Measurements from ENCODE around the gene ATAD2B.

The ATAD2B gene

GRCh38 chr2:23705771-23706612 is 220.9 kb downstream of the ATAD2B start:
- no peak for TF ChIP-seq CTCF (IDR thresholded peaks at IDR 0.05; ENCODE audit: extremely low read depth, insufficient read depth, missing control alignments)
- DNase-seq (ENCODE audit: low spot score) = no peak
- in situ Hi-C loops (cut with MboI; ENCODE audit: low pct_unique_long_range_greater_than_20kb, low sequenced_read_pairs, unreplicated experiment) = no loop called here

- DNase-seq (ENCODE audit: low spot score) = no peak
- no peak for TF ChIP-seq CTCF (IDR thresholded peaks at IDR 0.05; ENCODE audit: extremely low read depth, insufficient read depth, missing control alignments)
- in situ Hi-C loops (cut with MboI; ENCODE audit: low pct_unique_long_range_greater_than_20kb, low sequenced_read_pairs, unreplicated experiment) = no loop called here
These were observed 223.1 kb downstream of the ATAD2B start for GRCh38 chr2:23703583-23704385.

GRCh38 chr2:23703037-23703582 is 223.8 kb downstream of the ATAD2B start:
- no peak for TF ChIP-seq CTCF (IDR thresholded peaks at IDR 0.05; ENCODE audit: extremely low read depth, insufficient read depth, missing control alignments)
- DNase-seq (ENCODE audit: low spot score) = no peak
- in situ Hi-C loops (cut with MboI; ENCODE audit: low pct_unique_long_range_greater_than_20kb, low sequenced_read_pairs, unreplicated experiment) = no loop called here

- DNase-seq (ENCODE audit: low spot score) = no peak
- TF ChIP-seq CTCF (IDR thresholded peaks at IDR 0.05; ENCODE audit: extremely low read depth, insufficient read depth, missing control alignments) = no peak
- in situ Hi-C loops (cut with MboI; ENCODE audit: low pct_unique_long_range_greater_than_20kb, low sequenced_read_pairs, unreplicated experiment) = no loop called here
These were observed 226.3 kb downstream of the ATAD2B start for GRCh38 chr2:23700627-23701026.

- in situ Hi-C loops (cut with MboI; ENCODE audit: low pct_unique_long_range_greater_than_20kb, low sequenced_read_pairs, unreplicated experiment) = no loop called here
- no peak for DNase-seq (ENCODE audit: low spot score)
- TF ChIP-seq CTCF (IDR thresholded peaks at IDR 0.05; ENCODE audit: extremely low read depth, insufficient read depth, missing control alignments) = no peak
These were observed 227.4 kb downstream of the ATAD2B start for GRCh38 chr2:23699580-23699925.

GRCh38 chr2:23698721-23699579 is 228.0 kb downstream of the ATAD2B start:
- no peak for DNase-seq (ENCODE audit: low spot score)
- in situ Hi-C loops (cut with MboI; ENCODE audit: low pct_unique_long_range_greater_than_20kb, low sequenced_read_pairs, unreplicated experiment) = no loop called here
- no peak for TF ChIP-seq CTCF (IDR thresholded peaks at IDR 0.05; ENCODE audit: extremely low read depth, insufficient read depth, missing control alignments)
